Spleen (tissue), 11 donors: ENCODE results near the gene CCNY. TPM values are rescaled to one million over a fixed set of nuclear protein-coding genes. Genes with fewer than 3 reads are reported as not detected.
"Not testable (repeated sequence)": the region's sequence is repeated elsewhere in the genome, so short reads cannot be mapped to it uniquely, and the experiment has no call there.

Experiments used
- DNase-seq: peaks from one replicate; pipeline ENCODE4 v3.0.0-alpha.2; 2020
- H3K27ac ChIP-seq, 8 donors: fragments of 200-600 bp; sonication (generic) in 7 of 8; 1 replicate in 4 of 8; 2 replicates in 4 of 8; pipeline versions ENCODE4 v1.5.0 to v1.8.0; 2016 to 2021; ENCODE audit warnings: inconsistent platforms in 4 of 8, mild to moderate bottlenecking in 4 of 8, moderate library complexity in 1 of 8
- H3K27me3 ChIP-seq, 7 donors: fragments of 200-600 bp; sonication (generic) in 6 of 7; replicated peaks in 1 of 7; 1 replicate in 4 of 7; 2 replicates in 3 of 7; pipeline versions ENCODE4 v1.5.0 to v1.8.0; 2016 to 2021; ENCODE audit warnings: inconsistent platforms in 3 of 7, mild to moderate bottlenecking in 1 of 7
- H3K36me3 ChIP-seq, 6 donors: fragments of 200-600 bp; sonication (generic) in 5 of 6; 1 replicate in 4 of 6; 2 replicates in 2 of 6; pipeline versions ENCODE4 v1.5.0 to v1.8.0; 2016 to 2021; ENCODE audit warnings: inconsistent platforms in 2 of 6
- H3K4me1 ChIP-seq, 6 donors: fragments of 200-600 bp; sonication (generic) in 5 of 6; 1 replicate in 3 of 6; 2 replicates in 3 of 6; pipeline versions ENCODE4 v1.5.0 to v1.8.0; 2016 to 2021; ENCODE audit warnings: inconsistent platforms in 3 of 6
- H3K4me3 ChIP-seq, 8 donors: fragments of 200-600 bp; sonication (generic) in 7 of 8; 1 replicate in 4 of 8; 2 replicates in 4 of 8; pipeline versions ENCODE4 v1.5.0 to v1.8.0; 2016 to 2021; ENCODE audit warnings: inconsistent platforms in 4 of 8, mild to moderate bottlenecking in 4 of 8, moderate library complexity in 2 of 8
- H3K9me3 ChIP-seq, 8 donors: fragments of 200-600 bp; sonication (generic) in 7 of 8; 1 replicate in 4 of 8; 2 replicates in 4 of 8; pipeline versions ENCODE4 v1.5.0 to v1.8.0; 2016 to 2021; ENCODE audit warnings: inconsistent platforms in 4 of 8
- POLR2A ChIP-seq, 3 donors: fragments of 450-650 bp; IDR thresholded peaks; one replicate each; pipeline ENCODE4 v1.5.1; 2017; ENCODE audit warnings: antibody characterized with exemption in 3 of 3, mild to moderate bottlenecking in 1 of 3
- POLR2AphosphoS5 ChIP-seq, 3 donors: sonication (generic); formaldehyde crosslinking; IDR thresholded peaks; one replicate each; pipeline ENCODE4 v1.5.1; 2017; ENCODE audit warnings: antibody characterized with exemption in 3 of 3
- WGBS, 5 donors: extraction: QIAGEN DNeasy Blood & Tissue Kit in 3 of 5; methylation state at CpG; one replicate each; pipeline versions ENCODE4 v1.1.5 to v1.1.7; 2013 to 2018; 5-methylcytosine and 5-hydroxymethylcytosine counted together
- intact Hi-C: fragments of 100-400 bp; cut with DNase I; formaldehyde crosslinking; loops from one replicate; pipeline ENCODE4 v1.15.0; 2023; ENCODE audit warnings: low total_unique reads
- polyA plus RNA-seq, 3 donors: library from polyadenylated mRNA; stranded (reverse); fragments of 200-250 nt; gene quantifications; one replicate each; pipeline ENCODE4 v1.2.1, GENCODE V29; 2013
- total RNA-seq, 7 donors: library from RNA; depleted of rRNA in 3 of 7; stranded (reverse); fragments of >200 nt in 3 of 7; fragmentation: NEBNext Ultra II Directional in 4 of 7; extraction: Animal tissue kit (Norgen Biotek cat#: 25700) in 4 of 7; gene quantifications; one replicate each; pipeline versions ENCODE4 v1.1.0 to v1.2.1, GENCODE V29; 2016 to 2021
- TF ChIP-seq, protein P1 (sequence below), 11 experiments: fragments of 200-600 bp in 7 of 11; fragments of 450-650 bp in 4 of 11; sonication (generic) in 4 of 11; IDR thresholded peaks in 8 of 11; conservative IDR thresholded peaks in 3 of 11; 1 replicate in 7 of 11; 2 replicates in 4 of 11; pipeline versions ENCODE4 v1.4.0 to v1.8.0; 2016 to 2021; ENCODE audit warnings: antibody characterized with exemption in 11 of 11, inconsistent platforms in 4 of 11, mild to moderate bottlenecking in 1 of 11
- donor health status: healthy with polysubstance abuse.
- donor health status: DM: no; HTN: no; CAD: no; lungs with moderate emphysema.
- donor health status: DM: no; HTN: no; CAD: no.
- donor health status: Bipolar disorder and iron deficiency.
- donor health status: healthy.
- donor health status: DM: no; HTN: no; CAD: no.
- donor health status: DM: yes; HTN: yes; CAD: no.

CCNY gene
- total and polyA plus RNA-seq, 10 donors = 21.1 to 83.1 (median 52.1) TPM

DNA sequence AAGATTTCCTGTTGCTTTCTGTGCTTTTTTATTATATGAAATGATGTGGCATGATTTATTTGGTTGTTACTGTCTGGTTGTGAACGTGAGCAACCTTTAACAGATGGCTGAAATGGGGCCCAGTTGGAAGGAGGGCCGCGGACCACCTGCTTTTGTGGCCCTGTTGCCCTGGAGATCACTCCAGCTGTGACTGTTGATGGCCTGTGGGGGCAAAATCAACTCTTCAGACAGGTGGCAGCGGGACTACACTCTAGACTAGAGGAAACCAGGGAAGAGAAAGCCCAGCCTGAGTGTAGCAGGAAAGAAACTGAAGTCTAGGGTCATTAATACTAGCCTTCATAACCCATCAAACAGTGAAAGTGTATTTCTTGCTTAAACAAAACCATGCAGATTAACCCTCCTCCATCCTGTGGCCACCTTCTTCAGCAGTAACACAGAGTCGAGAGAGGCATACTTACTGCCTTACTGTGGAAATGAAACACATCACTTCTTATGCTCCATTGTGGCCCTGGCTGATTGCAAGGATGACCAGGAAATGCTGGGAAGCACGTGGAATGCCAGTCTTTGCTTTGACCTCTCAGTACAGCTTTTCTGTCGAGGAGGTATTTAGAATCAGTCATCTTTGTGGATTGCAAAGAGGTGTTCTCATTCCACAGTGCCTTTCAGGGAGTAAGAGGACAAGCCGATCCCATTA is 80.5 kb downstream of the CCNY start:
- no peaks in the 10 kb centered on the region for H3K36me3 ChIP-seq
- DNase-seq = no peak
- intact Hi-C loops = no loop called here
- H3K9me3 ChIP-seq = no peaks in the 10 kb centered on the region
- H3K4me1 ChIP-seq = peaks cover 7 to 99% (median 29%) of the 10 kb centered on the region in 6 donors
- TF ChIP-seq POLR2A (IDR thresholded peaks at IDR 0.05) = no peak
- H3K4me3 ChIP-seq = no peak overlapping the region
- no peaks in the 10 kb centered on the region for H3K27me3 ChIP-seq
- no peak overlapping the region for H3K27ac ChIP-seq
- 67 to 76% (median 73%) methylated on average over 8 of the region's 8 CpGs for WGBS, 5 donors

DNA sequence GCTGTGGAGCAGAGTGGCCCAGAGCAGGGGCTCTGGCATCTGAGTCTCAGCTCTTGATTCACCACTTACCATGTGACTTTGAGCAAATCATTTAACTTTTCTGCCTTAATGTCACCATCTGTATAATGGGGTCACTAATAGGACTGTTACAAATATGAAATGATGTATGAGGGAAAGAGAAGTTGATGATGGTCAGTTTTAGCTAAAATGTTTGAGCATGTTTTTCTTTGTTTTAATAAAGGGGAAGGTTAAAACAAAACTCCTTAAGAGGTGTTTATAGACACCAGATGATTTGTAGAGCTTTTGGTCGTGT is 81.0 kb downstream of the CCNY start:
- WGBS, 5 donors = 55 to 76% (median 61%) methylated on average over 1 of the region's 1 CpG
- peaks cover 4 to 99% (median 28%) of the 10 kb centered on the region in 6 donors for H3K4me1 ChIP-seq
- no peaks in the 10 kb centered on the region for H3K27me3 ChIP-seq
- no peaks in the 10 kb centered on the region for H3K36me3 ChIP-seq
- TF ChIP-seq, protein P1, sequence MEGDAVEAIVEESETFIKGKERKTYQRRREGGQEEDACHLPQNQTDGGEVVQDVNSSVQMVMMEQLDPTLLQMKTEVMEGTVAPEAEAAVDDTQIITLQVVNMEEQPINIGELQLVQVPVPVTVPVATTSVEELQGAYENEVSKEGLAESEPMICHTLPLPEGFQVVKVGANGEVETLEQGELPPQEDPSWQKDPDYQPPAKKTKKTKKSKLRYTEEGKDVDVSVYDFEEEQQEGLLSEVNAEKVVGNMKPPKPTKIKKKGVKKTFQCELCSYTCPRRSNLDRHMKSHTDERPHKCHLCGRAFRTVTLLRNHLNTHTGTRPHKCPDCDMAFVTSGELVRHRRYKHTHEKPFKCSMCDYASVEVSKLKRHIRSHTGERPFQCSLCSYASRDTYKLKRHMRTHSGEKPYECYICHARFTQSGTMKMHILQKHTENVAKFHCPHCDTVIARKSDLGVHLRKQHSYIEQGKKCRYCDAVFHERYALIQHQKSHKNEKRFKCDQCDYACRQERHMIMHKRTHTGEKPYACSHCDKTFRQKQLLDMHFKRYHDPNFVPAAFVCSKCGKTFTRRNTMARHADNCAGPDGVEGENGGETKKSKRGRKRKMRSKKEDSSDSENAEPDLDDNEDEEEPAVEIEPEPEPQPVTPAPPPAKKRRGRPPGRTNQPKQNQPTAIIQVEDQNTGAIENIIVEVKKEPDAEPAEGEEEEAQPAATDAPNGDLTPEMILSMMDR (IDR thresholded peaks at IDR 0.05 in 8 of 11, conservative IDR thresholded peaks at IDR 0.05 in 3 of 11) = no peak
- TF ChIP-seq POLR2AphosphoS5 (IDR thresholded peaks at IDR 0.05) (no peak), POLR2A (IDR thresholded peaks at IDR 0.05) (no peak)
- intact Hi-C loops = no loop called here
- H3K9me3 ChIP-seq = no peaks in the 10 kb centered on the region
- DNase-seq = no peak
- no peak overlapping the region for H3K27ac ChIP-seq
- no peak overlapping the region for H3K4me3 ChIP-seq

DNA sequence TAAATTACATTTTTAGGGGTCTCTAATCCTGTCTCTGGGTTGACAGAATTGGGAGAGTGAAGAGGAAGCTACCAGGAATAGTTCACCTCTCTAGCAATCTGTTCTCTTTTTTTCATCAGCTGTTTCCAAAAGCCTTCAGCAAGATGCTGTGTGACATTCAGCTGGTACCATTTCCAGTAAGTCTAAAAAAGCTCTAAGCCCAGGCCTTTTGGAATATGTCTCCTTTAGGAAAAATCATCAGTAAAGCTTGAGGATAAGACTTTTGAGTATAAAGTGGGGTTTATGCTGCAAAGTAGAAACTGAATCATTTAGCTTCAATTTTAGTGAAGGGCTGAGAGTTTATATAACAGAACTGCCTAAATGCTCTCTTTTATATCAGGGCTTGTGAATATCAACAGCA is 81.5 kb downstream of the CCNY start:
- Histone ChIP-seq H3K9me3 (no peaks in the 10 kb centered on the region), H3K4me3 (no peak overlapping the region), H3K27me3 (no peaks in the 10 kb centered on the region), H3K4me1 (peaks cover 4 to 99% (median 29%) of the 10 kb centered on the region in 6 donors), H3K27ac (no peak overlapping the region), H3K36me3 (no peaks in the 10 kb centered on the region)
- TF ChIP-seq, protein P1 (IDR thresholded peaks at IDR 0.05 in 8 of 11, conservative IDR thresholded peaks at IDR 0.05 in 3 of 11) = no peak
- no peak for TF ChIP-seq POLR2AphosphoS5 (IDR thresholded peaks at IDR 0.05)
- TF ChIP-seq POLR2A (IDR thresholded peaks at IDR 0.05) = no peak
- intact Hi-C loops = no loop called here
- no peak for DNase-seq

GRCh38 chr10:35418580-35418979 is 82.3 kb downstream of the CCNY start:
- intact Hi-C loops, H3K4me3 ChIP-seq, H3K27ac ChIP-seq, DNase-seq, H3K9me3 ChIP-seq, H3K36me3 ChIP-seq, H3K27me3 ChIP-seq: not testable (repeated sequence)
- WGBS, 5 donors = 94 to 97% (median 97%) methylated on average over 10 of the region's 10 CpGs
- H3K4me1 ChIP-seq = peaks cover 4 to 92% (median 27%) of the 10 kb centered on the region in 6 donors

- no peak for DNase-seq
- H3K27ac ChIP-seq = no peak overlapping the region
- H3K36me3 ChIP-seq = peaks cover 0 to 6% (median 0%) of the 10 kb centered on the region in 6 donors
- 89 to 98% (median 93%) methylated on average over 2 of the region's 2 CpGs for WGBS, 5 donors
- H3K4me3 ChIP-seq = no peak overlapping the region
- intact Hi-C loops = no loop called here
- peaks cover 4 to 86% (median 34%) of the 10 kb centered on the region in 6 donors for H3K4me1 ChIP-seq
- no peaks in the 10 kb centered on the region for H3K9me3 ChIP-seq
- no peaks in the 10 kb centered on the region for H3K27me3 ChIP-seq
- TF ChIP-seq POLR2A (IDR thresholded peaks at IDR 0.05) = no peak
- TF ChIP-seq POLR2AphosphoS5 (IDR thresholded peaks at IDR 0.05) = no peak
- TF ChIP-seq, protein P1 (IDR thresholded peaks at IDR 0.05 in 8 of 11, conservative IDR thresholded peaks at IDR 0.05 in 3 of 11) = no peak
These were observed 83.7 kb downstream of the CCNY start for GRCh38 chr10:35420044-35420443.
